Subcutaneous abdominal adipose tissue (tissue), 5 donors: Measurements from ENCODE around the gene PSEN2.
A peak's percentile ranks its signal among the peaks of the same experiment; 100 is the strongest.

Source experiments
- H3K27ac ChIP-seq: one replicate; pipeline ENCODE4 v1.7.0; 2013; ENCODE audit warnings: low read depth, mild to moderate bottlenecking, inconsistent platforms, low read length, moderate library complexity
- H3K27me3 ChIP-seq, 5 donors: one replicate each; pipeline ENCODE4 v1.7.0; 2013; ENCODE audit warnings: low read length in 5 of 5, inconsistent platforms in 1 of 5; ENCODE audit not compliant: control insufficient read depth in 5 of 5, insufficient read depth in 4 of 5
- H3K36me3 ChIP-seq, 5 donors: one replicate each; pipeline ENCODE4 v1.7.0; 2013; ENCODE audit warnings: low read length in 5 of 5; ENCODE audit not compliant: control insufficient read depth in 5 of 5, insufficient read depth in 5 of 5
- H3K4me1 ChIP-seq, 5 donors: one replicate each; pipeline ENCODE4 v1.7.0; 2013; ENCODE audit warnings: low read length in 5 of 5, mild to moderate bottlenecking in 3 of 5, moderate library complexity in 1 of 5; ENCODE audit not compliant: control insufficient read depth in 5 of 5, insufficient read depth in 5 of 5
- H3K4me3 ChIP-seq, 5 donors: one replicate each; pipeline ENCODE4 v1.7.0; 2013; ENCODE audit warnings: low read length in 5 of 5, low read depth in 1 of 5
- H3K9ac ChIP-seq, 5 donors: one replicate each; pipeline ENCODE4 v1.7.0; 2013; ENCODE audit warnings: low read length in 5 of 5, mild to moderate bottlenecking in 4 of 5, moderate library complexity in 3 of 5
- H3K9me3 ChIP-seq, 5 donors: one replicate each; pipeline ENCODE4 v1.7.0; 2013; ENCODE audit warnings: low read length in 5 of 5; ENCODE audit not compliant: control insufficient read depth in 5 of 5
- donor health status: healthy.
- donor health status: healthy.
- donor health status: healthy.
- donor health status: healthy.
- donor health status: healthy.

Gene PSEN2

DNA sequence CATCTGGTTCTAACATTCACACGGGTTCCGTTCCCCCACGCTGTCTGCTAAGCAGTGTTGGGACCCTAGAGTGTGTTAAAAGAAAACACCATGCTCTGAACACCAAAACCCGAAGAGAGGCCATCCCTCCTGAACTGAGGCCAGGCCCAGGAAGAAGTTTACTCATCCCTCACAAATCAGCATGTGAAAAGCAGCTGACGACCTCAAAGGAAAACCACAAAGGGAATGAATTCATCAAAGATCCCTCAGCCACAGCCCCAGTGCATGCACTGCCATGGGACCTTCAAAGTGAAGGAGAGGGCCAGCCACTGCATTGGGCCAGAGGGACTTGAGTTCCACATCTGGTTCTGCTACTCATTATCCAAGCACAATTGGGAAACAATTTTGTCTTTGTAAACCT is 7.0 kb upstream of the PSEN2 start:
- Histone ChIP-seq H3K9me3 (peaks cover 0 to 2% (median 0%) of the 10 kb centered on the region in 5 donors), H3K27ac (no peak overlapping the region), H3K36me3 (no peaks in the 10 kb centered on the region), H3K9ac (no peak overlapping the region), H3K4me1 (no peaks in the 10 kb centered on the region), H3K4me3 (no peak overlapping the region), H3K27me3 (no peaks in the 10 kb centered on the region)

DNA sequence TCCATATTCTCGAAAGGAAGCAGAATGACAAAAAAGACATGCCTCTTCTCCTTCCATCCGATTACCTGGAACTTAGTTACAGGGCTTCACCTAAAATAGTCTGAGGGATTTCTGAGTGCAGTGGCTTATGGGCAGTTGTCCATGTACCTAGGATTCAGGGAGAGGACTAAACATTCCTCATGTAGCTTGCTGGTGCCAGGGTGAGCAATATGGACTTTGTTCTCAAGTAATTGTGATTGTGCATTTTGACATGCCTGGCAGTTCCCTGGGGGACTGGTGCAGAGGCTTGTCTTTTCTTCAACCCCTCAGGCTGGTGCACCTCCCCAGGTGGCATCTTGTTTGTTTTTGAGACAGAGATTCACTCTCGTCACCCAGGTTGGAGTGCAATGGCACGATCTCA is 6.1 kb upstream of the PSEN2 start:
- Histone ChIP-seq H3K36me3 (no peaks in the 10 kb centered on the region), H3K9me3 (peaks cover 0 to 2% (median 0%) of the 10 kb centered on the region in 5 donors), H3K27me3 (no peaks in the 10 kb centered on the region), H3K4me1 (no peaks in the 10 kb centered on the region), H3K27ac (no peak overlapping the region), H3K9ac (no peak overlapping the region), H3K4me3 (no peak overlapping the region)

DNA sequence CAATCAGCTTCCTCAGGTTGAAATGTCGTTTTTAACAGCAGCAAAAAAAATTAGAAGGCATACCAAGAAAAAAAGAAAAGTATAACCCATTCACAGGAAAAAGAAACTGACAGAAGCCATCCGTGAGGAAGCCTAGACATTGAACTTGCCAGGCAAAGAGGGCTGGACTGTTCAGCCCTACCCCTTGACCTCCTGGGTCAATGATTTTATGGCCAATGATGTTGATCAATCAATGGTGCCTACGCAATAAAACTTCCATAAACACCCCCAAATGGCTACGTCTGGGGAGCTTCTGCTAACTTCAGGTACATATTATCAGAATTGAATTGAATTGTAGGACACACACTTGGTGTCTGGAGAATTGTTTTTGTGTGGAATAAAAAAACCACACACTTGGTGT is 4.8 kb upstream of the PSEN2 start:
- no peak overlapping the region for H3K9ac ChIP-seq
- H3K36me3 ChIP-seq = no peaks in the 10 kb centered on the region
- no peak overlapping the region for H3K4me3 ChIP-seq

GRCh38 chr1:226867461-226868054 is 2.9 kb upstream of the PSEN2 start:
- Histone ChIP-seq H3K4me3 (no peak overlapping the region), H3K4me1 (peaks cover 0 to 22% (median 21%) of the 10 kb centered on the region in 5 donors), H3K9ac (no peak overlapping the region), H3K27me3 (no peaks in the 10 kb centered on the region), H3K27ac (no peak overlapping the region), H3K9me3 (peaks cover 0 to 2% (median 0%) of the 10 kb centered on the region in 5 donors), H3K36me3 (no peaks in the 10 kb centered on the region)

More for the DNA sequence above, 4.8 kb upstream of the PSEN2 start:
- Histone ChIP-seq H3K27ac (no peak overlapping the region), H3K9me3 (peaks cover 0 to 2% (median 0%) of the 10 kb centered on the region in 5 donors), H3K4me1 (peaks cover 0 to 5% (median 4%) of the 10 kb centered on the region in 5 donors), H3K27me3 (no peaks in the 10 kb centered on the region)

DNA sequence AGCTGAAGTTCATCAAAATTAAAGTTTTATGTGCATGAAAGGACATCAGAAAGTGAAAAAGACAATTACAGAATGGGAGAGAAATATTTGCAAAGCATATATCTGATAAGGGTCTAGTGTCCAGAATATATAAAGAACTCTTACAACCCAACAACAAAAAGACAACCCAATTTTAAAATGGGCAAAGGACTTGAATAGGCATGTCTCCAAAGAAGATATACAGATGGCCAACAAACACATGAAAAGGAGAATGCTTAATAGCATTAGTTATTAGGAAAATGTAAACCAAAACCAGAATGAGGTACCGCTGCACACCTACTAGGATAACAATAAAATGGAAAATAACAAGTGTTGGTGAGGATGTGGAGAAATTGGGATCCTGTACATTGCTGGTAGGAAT is 1.7 kb upstream of the PSEN2 start:
- no peak overlapping the region for H3K27ac ChIP-seq
- H3K4me1 ChIP-seq = peaks cover 0 to 24% (median 22%) of the 10 kb centered on the region in 5 donors
- no peak overlapping the region for H3K9ac ChIP-seq
- peaks cover 0 to 2% (median 0%) of the 10 kb centered on the region in 5 donors for H3K9me3 ChIP-seq
- H3K4me3 ChIP-seq = no peak overlapping the region
- no peaks in the 10 kb centered on the region for H3K36me3 ChIP-seq
- no peaks in the 10 kb centered on the region for H3K27me3 ChIP-seq

GRCh38 chr1:226870026-226870400 is 403 bp upstream of the PSEN2 start:
- Histone ChIP-seq H3K4me3 (peak overlapping the region; percentile 51 to 84 (median 74)), H3K9me3 (peaks cover 0 to 2% (median 0%) of the 10 kb centered on the region in 5 donors), H3K4me1 (peaks cover 0 to 28% (median 22%) of the 10 kb centered on the region in 5 donors), H3K27ac (no peak overlapping the region), H3K36me3 (peaks cover 0 to 2% (median 0%) of the 10 kb centered on the region in 5 donors), H3K27me3 (no peaks in the 10 kb centered on the region), H3K9ac (peak overlapping the region in 4 of 5 donors; percentile 35 to 68 (median 52))

- no peak overlapping the region for H3K27ac ChIP-seq
- H3K27me3 ChIP-seq = no peaks in the 10 kb centered on the region
- H3K4me3 ChIP-seq = peak overlapping the region; percentile 71 to 84 (median 74)
- H3K36me3 ChIP-seq = peaks cover 0 to 12% (median 10%) of the 10 kb centered on the region in 5 donors
- peaks cover 0 to 28% (median 22%) of the 10 kb centered on the region in 5 donors for H3K4me1 ChIP-seq
- H3K9ac ChIP-seq = peak overlapping the region in 2 of 5 donors; percentile 62 to 71
- no peaks in the 10 kb centered on the region for H3K9me3 ChIP-seq
These were observed 1.4 kb downstream of the PSEN2 start for GRCh38 chr1:226871636-226872327.

GRCh38 chr1:226872437-226872836 is 2.0 kb downstream of the PSEN2 start:
- H3K4me1 ChIP-seq = peaks cover 0 to 28% (median 22%) of the 10 kb centered on the region in 5 donors
- no peaks in the 10 kb centered on the region for H3K9me3 ChIP-seq
- no peak overlapping the region for H3K4me3 ChIP-seq
- H3K9ac ChIP-seq = peak overlapping the region in 1 of 5 donors; percentile 19
- H3K36me3 ChIP-seq = peaks cover 0 to 18% (median 16%) of the 10 kb centered on the region in 5 donors
- H3K27ac ChIP-seq = no peak overlapping the region
- H3K27me3 ChIP-seq = no peaks in the 10 kb centered on the region

DNA sequence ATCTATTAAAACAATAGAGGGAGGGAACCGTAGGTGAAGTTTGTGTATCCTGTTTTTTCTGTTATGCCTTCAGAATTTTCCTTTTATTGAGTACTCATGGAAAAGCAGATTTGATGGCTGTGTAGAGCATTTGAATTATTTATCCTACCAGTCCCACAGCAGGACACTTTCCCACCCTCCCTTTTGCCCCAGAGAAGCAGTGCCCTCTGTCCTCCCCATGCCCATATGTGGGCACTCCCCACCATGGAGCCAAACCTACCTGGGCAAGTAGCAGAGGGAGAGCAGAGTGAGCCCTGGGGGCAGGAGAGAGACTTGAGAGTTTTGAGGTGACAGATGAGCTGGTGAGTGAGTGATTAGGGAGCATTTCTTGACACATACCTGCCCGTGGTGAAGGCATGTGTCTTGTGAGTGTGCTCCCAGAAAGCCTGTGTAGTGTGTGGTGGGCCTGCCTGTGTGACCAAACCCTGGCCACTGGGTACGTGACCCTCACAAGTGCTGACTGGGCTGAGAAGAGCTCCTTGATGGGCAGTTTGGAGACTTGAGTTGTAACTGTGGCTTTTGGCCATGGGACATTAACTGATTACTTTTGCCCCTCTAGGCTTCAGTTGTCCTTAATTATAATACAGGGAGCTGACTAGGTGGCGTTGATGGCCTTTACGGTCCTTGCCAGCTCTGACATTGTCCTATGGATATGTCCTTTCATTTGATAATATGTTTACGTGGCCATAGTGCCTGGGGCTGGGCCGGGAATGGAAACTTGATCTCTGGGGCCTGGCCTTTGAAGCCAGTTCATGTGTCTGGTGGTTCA is 3.6 kb downstream of the PSEN2 start:
- H3K9ac ChIP-seq = no peak overlapping the region

More for the DNA sequence above, 3.6 kb downstream of the PSEN2 start:
- Histone ChIP-seq H3K9me3 (no peaks in the 10 kb centered on the region), H3K4me3 (no peak overlapping the region), H3K27me3 (no peaks in the 10 kb centered on the region), H3K27ac (no peak overlapping the region), H3K36me3 (peaks cover 0 to 28% (median 23%) of the 10 kb centered on the region in 5 donors), H3K4me1 (peaks cover 0 to 28% (median 22%) of the 10 kb centered on the region in 5 donors)
